Measurements from ENCODE around the gene RPRD1B. TPM values are rescaled to one million over a fixed set of nuclear protein-coding genes. Genes with fewer than 3 reads are reported as not detected.
A peak's percentile ranks its signal among the peaks of the same experiment; 100 is the strongest.

The RPRD1B gene
- total and polyA plus RNA-seq, 2 experiments from 2014 or later = 16.5 to 28.0 TPM

GRCh38 chr20:38128691-38129090, 95.1 kb downstream of the RPRD1B start:
- no peak for TF ChIP-seq EZH2phosphoT487 (IDR thresholded peaks at IDR 0.05; ENCODE audit: low read depth, severe bottlenecking, unreplicated experiment)
- TF ChIP-seq EZH2 (IDR thresholded peaks at IDR 0.05; ENCODE audit: borderline replicate concordance) = no peak
- TF ChIP-seq, protein P1, sequence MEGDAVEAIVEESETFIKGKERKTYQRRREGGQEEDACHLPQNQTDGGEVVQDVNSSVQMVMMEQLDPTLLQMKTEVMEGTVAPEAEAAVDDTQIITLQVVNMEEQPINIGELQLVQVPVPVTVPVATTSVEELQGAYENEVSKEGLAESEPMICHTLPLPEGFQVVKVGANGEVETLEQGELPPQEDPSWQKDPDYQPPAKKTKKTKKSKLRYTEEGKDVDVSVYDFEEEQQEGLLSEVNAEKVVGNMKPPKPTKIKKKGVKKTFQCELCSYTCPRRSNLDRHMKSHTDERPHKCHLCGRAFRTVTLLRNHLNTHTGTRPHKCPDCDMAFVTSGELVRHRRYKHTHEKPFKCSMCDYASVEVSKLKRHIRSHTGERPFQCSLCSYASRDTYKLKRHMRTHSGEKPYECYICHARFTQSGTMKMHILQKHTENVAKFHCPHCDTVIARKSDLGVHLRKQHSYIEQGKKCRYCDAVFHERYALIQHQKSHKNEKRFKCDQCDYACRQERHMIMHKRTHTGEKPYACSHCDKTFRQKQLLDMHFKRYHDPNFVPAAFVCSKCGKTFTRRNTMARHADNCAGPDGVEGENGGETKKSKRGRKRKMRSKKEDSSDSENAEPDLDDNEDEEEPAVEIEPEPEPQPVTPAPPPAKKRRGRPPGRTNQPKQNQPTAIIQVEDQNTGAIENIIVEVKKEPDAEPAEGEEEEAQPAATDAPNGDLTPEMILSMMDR (IDR thresholded peaks at IDR 0.05; ENCODE audit: poor library complexity) = no peak
- no peak overlapping the region for H3K4me2 ChIP-seq
- peaks cover 20% of the 10 kb centered on the region for H3K4me1 ChIP-seq (ENCODE audit: insufficient read depth)
- no peak overlapping the region for H2AFZ ChIP-seq
- no peaks in the 10 kb centered on the region for H3K79me2 ChIP-seq
- 100% methylated on average over 2 of the region's 2 CpGs for WGBS (ENCODE audit: low lambda C conversion rate, missing lambda C conversion rate)
- H3K9me2 ChIP-seq (replicated peaks; ENCODE audit: insufficient read depth) = no peaks in the 10 kb centered on the region
- H3K4me3 ChIP-seq = no peak overlapping the region
- H3K27ac ChIP-seq = peak overlapping the region; percentile 7
- no peaks in the 10 kb centered on the region for H3K9me3 ChIP-seq (ENCODE audit: low read depth)
- H4K20me1 ChIP-seq (ENCODE audit: insufficient read depth, poor library complexity, severe bottlenecking) = no peaks in the 10 kb centered on the region
- H3K36me3 ChIP-seq (replicated peaks; ENCODE audit: insufficient read depth, low read depth) = no peaks in the 10 kb centered on the region
- no peak for DNase-seq (ENCODE audit: low spot score)
- H3K27me3 ChIP-seq = no peaks in the 10 kb centered on the region

DNA sequence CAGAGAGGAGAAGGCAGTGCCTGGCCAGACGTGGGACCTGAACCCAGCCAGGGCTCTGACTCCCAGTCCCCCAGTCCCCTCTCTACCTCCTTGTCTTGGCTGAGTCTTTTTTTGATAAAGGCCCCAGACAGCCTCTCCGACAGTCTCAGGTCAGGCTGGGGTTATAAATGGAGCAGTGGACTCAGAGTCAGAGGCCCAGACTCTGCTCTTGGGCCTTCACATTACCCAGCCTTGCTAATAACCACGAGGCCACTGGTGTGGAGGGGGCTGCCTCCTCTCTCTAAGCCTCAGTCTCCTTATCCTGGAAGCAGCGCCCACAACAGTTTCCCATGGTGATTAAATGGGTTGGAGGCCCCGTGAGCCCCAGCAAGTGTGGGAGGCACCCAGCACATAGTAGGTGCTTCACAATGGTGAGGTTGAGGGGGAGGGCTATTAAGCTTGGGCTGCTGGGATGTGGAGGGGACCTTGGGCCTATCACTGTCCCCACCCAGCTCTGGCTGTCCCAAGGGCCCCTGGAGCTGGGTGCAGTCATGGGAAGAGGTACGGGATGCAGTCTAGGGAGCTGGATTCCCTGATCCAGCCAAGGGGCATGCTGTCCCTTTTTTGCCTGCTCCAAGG, 95.8 kb downstream of the RPRD1B start:
- Histone ChIP-seq H3K36me3 (replicated peaks; ENCODE audit: insufficient read depth, low read depth) (no peaks in the 10 kb centered on the region), H3K27me3 (no peaks in the 10 kb centered on the region), H3K9me3 (ENCODE audit: low read depth) (no peaks in the 10 kb centered on the region), H4K20me1 (ENCODE audit: insufficient read depth, poor library complexity, severe bottlenecking) (no peaks in the 10 kb centered on the region), H3K4me1 (ENCODE audit: insufficient read depth) (peaks cover 20% of the 10 kb centered on the region), H3K4me2 (no peak overlapping the region), H3K27ac (no peak overlapping the region), H3K9me2 (replicated peaks; ENCODE audit: insufficient read depth) (no peaks in the 10 kb centered on the region), H2AFZ (no peak overlapping the region), H3K79me2 (no peaks in the 10 kb centered on the region), H3K4me3 (no peak overlapping the region)
- TF ChIP-seq EZH2phosphoT487 (IDR thresholded peaks at IDR 0.05; ENCODE audit: low read depth, severe bottlenecking, unreplicated experiment) (no peak), EZH2 (IDR thresholded peaks at IDR 0.05; ENCODE audit: borderline replicate concordance) (no peak)
- TF ChIP-seq, protein P1 (IDR thresholded peaks at IDR 0.05; ENCODE audit: poor library complexity) = no peak
- DNase-seq (ENCODE audit: low spot score) = no peak
- 92% methylated on average over 6 of the region's 6 CpGs for WGBS (ENCODE audit: low lambda C conversion rate, missing lambda C conversion rate)

- no peak overlapping the region for H2AFZ ChIP-seq
- no peak overlapping the region for H3K4me2 ChIP-seq
- TF ChIP-seq EZH2 (IDR thresholded peaks at IDR 0.05; ENCODE audit: borderline replicate concordance) = no peak
- TF ChIP-seq EZH2phosphoT487 (IDR thresholded peaks at IDR 0.05; ENCODE audit: low read depth, severe bottlenecking, unreplicated experiment) = no peak
- H4K20me1 ChIP-seq (ENCODE audit: insufficient read depth, poor library complexity, severe bottlenecking) = no peaks in the 10 kb centered on the region
- H3K9me2 ChIP-seq (replicated peaks; ENCODE audit: insufficient read depth) = no peaks in the 10 kb centered on the region
- no peak overlapping the region for H3K27ac ChIP-seq
- H3K9me3 ChIP-seq (ENCODE audit: low read depth) = no peaks in the 10 kb centered on the region
- no peak for DNase-seq (ENCODE audit: low spot score)
- H3K4me3 ChIP-seq = no peak overlapping the region
- no peaks in the 10 kb centered on the region for H3K36me3 ChIP-seq (replicated peaks; ENCODE audit: insufficient read depth, low read depth)
- 88% methylated on average over 15 of the region's 15 CpGs for WGBS (ENCODE audit: low lambda C conversion rate, missing lambda C conversion rate)
- peaks cover 22% of the 10 kb centered on the region for H3K4me1 ChIP-seq (ENCODE audit: insufficient read depth)
- no peaks in the 10 kb centered on the region for H3K27me3 ChIP-seq
- H3K79me2 ChIP-seq = no peaks in the 10 kb centered on the region
Measured at GRCh38 chr20:38129893-38130609, 96.5 kb downstream of the RPRD1B start.
